ENCODE measurements around the gene CEMIP2. TPM values are rescaled to one million over a fixed set of nuclear protein-coding genes. Genes with fewer than 3 reads are reported as not detected.

Gene CEMIP2
- polyA plus RNA-seq, 3 donors, result 11.6 to 58.7 (median 21.4) TPM

DNA sequence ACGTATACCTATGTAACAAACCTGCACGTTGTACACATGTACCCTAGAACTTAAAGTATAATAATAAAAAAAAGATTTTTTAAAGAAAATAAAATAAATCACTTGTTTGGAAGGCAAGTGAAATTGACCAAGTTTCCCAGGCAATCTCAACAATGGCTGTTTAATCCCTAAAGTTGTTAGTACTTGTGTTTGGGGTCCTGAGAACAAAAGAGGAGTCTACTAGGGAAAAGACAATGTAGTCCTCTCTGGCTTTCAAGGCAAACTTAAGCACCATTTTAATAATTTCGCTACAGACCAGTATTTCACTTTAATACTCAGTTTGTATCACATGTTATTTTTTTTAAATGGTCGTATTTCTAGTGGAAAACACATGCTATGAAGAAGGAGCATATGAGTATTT is 14.2 kb downstream of the CEMIP2 start:
- H3K79me2 ChIP-seq (ENCODE audit: insufficient read depth, low read length), result peaks cover 83% of the 10 kb centered on the region
- no peaks in the 10 kb centered on the region for H3K9me3 ChIP-seq (replicated peaks in 1 of 2; ENCODE audit: control insufficient read depth in 1 of 2, insufficient read depth in 1 of 2, low read length in 2 of 2)
- no peak overlapping the region for H3K27ac ChIP-seq (ENCODE audit: low read depth in 1 of 2, low read length in 2 of 2)
- intact Hi-C loops (cut with micrococcal nuclease), result no loop called here
- H3K4me3 ChIP-seq (replicated peaks in 1 of 3; ENCODE audit: low read depth in 2 of 3, low read length in 3 of 3), result no peak overlapping the region
- H3K36me3 ChIP-seq (replicated peaks in 1 of 2; ENCODE audit: control insufficient read depth in 1 of 2, insufficient read depth in 2 of 2, low read length in 2 of 2), result peaks cover 0 to 5% of the 10 kb centered on the region in 2 donors
- H3K4me3 Mint-ChIP-seq, result no peak overlapping the region
- no peak overlapping the region for H3K4me2 ChIP-seq (replicated peaks; ENCODE audit: extremely low read depth, low read length, poor library complexity, severe bottlenecking)
- H2AFZ ChIP-seq (ENCODE audit: insufficient read depth, low read depth, low read length, poor library complexity, severe bottlenecking), result no peak overlapping the region
- H3K9me3 Mint-ChIP-seq, result no peaks in the 10 kb centered on the region
- peaks cover 14 to 27% of the 10 kb centered on the region in 2 donors for H3K4me1 ChIP-seq (ENCODE audit: control insufficient read depth in 1 of 2, insufficient read depth in 2 of 2, low read length in 2 of 2)
- TF ChIP-seq, protein P1, sequence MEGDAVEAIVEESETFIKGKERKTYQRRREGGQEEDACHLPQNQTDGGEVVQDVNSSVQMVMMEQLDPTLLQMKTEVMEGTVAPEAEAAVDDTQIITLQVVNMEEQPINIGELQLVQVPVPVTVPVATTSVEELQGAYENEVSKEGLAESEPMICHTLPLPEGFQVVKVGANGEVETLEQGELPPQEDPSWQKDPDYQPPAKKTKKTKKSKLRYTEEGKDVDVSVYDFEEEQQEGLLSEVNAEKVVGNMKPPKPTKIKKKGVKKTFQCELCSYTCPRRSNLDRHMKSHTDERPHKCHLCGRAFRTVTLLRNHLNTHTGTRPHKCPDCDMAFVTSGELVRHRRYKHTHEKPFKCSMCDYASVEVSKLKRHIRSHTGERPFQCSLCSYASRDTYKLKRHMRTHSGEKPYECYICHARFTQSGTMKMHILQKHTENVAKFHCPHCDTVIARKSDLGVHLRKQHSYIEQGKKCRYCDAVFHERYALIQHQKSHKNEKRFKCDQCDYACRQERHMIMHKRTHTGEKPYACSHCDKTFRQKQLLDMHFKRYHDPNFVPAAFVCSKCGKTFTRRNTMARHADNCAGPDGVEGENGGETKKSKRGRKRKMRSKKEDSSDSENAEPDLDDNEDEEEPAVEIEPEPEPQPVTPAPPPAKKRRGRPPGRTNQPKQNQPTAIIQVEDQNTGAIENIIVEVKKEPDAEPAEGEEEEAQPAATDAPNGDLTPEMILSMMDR (IDR thresholded peaks at IDR 0.05), result no peak
- peaks cover 11 to 19% of the 10 kb centered on the region in 2 donors for H3K36me3 Mint-ChIP-seq
- DNase-seq, result no peak
- peaks cover 0 to 6% (median 0%) of the 10 kb centered on the region in 3 donors for H3K27me3 Mint-ChIP-seq (ENCODE audit: low read depth in 3 of 3)
- peaks cover 42% of the 10 kb centered on the region for H3K4me1 Mint-ChIP-seq
- no peak overlapping the region for H3K9ac ChIP-seq (ENCODE audit: insufficient read depth, low read length, poor library complexity, severe bottlenecking)
- peaks cover 92% of the 10 kb centered on the region for H4K20me1 ChIP-seq (ENCODE audit: insufficient read depth, low read length)
- no peaks in the 10 kb centered on the region for H3K27me3 ChIP-seq (ENCODE audit: control insufficient read depth in 2 of 2, insufficient read depth in 2 of 2, low read length in 2 of 2)
- H3K27ac Mint-ChIP-seq, result peak overlapping the region in 1 of 7 donors; percentile 53
- WGBS (ENCODE audit: insufficient coverage), result no CpG with 5 or more reads among the region's 4 CpGs

DNA sequence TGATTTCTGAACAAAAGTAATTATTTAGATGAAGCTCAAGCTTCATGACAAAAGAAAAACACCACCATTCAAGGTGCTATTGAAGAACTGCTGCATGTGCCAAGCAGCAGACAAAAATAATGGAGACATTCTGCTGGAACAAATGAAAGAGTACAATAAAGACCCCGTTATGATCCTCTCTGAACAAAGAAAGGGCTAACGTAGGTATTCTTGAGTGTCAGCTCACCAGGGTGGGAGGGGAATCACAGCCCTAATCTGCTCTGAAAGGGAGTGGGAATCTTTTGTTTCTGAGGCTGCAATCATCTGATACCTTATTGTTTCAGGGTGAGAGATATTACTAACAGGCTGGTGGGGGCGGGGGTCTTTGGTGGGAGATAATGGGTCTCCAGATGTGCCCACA is 15.4 kb downstream of the CEMIP2 start:
- no peak overlapping the region for H3K9ac ChIP-seq (ENCODE audit: insufficient read depth, low read length, poor library complexity, severe bottlenecking)
- Mint-ChIP-seq H3K27me3 (ENCODE audit: low read depth in 3 of 3) (peaks cover 0 to 6% (median 0%) of the 10 kb centered on the region in 3 donors), H3K4me1 (peaks cover 43% of the 10 kb centered on the region), H3K9me3 (no peaks in the 10 kb centered on the region), H3K36me3 (peaks cover 11 to 17% of the 10 kb centered on the region in 2 donors), H3K27ac (peak overlapping the region in 4 of 7 donors; percentile 8 to 78 (median 48)), H3K4me3 (no peak overlapping the region)
- no peak for DNase-seq
- TF ChIP-seq, protein P1 (IDR thresholded peaks at IDR 0.05), result no peak
- no peak overlapping the region for H3K4me3 ChIP-seq (replicated peaks in 1 of 3; ENCODE audit: low read depth in 2 of 3, low read length in 3 of 3)
- H3K4me2 ChIP-seq (replicated peaks; ENCODE audit: extremely low read depth, low read length, poor library complexity, severe bottlenecking), result no peak overlapping the region
- H3K4me1 ChIP-seq (ENCODE audit: control insufficient read depth in 1 of 2, insufficient read depth in 2 of 2, low read length in 2 of 2), result peaks cover 24 to 40% of the 10 kb centered on the region in 2 donors
- no peaks in the 10 kb centered on the region for H3K9me3 ChIP-seq (replicated peaks in 1 of 2; ENCODE audit: control insufficient read depth in 1 of 2, insufficient read depth in 1 of 2, low read length in 2 of 2)
- no peaks in the 10 kb centered on the region for H3K27me3 ChIP-seq (ENCODE audit: control insufficient read depth in 2 of 2, insufficient read depth in 2 of 2, low read length in 2 of 2)
- 92% methylated on average over 3 of the region's 3 CpGs for WGBS (ENCODE audit: insufficient coverage)
- H4K20me1 ChIP-seq (ENCODE audit: insufficient read depth, low read length), result peaks cover 82% of the 10 kb centered on the region
- peak overlapping the region in 1 of 2 donors; percentile 46 for H3K27ac ChIP-seq (ENCODE audit: low read depth in 1 of 2, low read length in 2 of 2)
- H3K36me3 ChIP-seq (replicated peaks in 1 of 2; ENCODE audit: control insufficient read depth in 1 of 2, insufficient read depth in 2 of 2, low read length in 2 of 2), result no peaks in the 10 kb centered on the region
- no peak overlapping the region for H2AFZ ChIP-seq (ENCODE audit: insufficient read depth, low read depth, low read length, poor library complexity, severe bottlenecking)
- intact Hi-C loops (cut with micrococcal nuclease), result no loop called here
- H3K79me2 ChIP-seq (ENCODE audit: insufficient read depth, low read length), result peaks cover 75% of the 10 kb centered on the region
